Measurements from ENCODE around the gene PPP1R1C. TPM values are rescaled to one million over a fixed set of nuclear protein-coding genes. Genes with fewer than 3 reads are reported as not detected.
A peak's percentile ranks its signal among the peaks of the same experiment; 100 is the strongest.

PPP1R1C gene
- 1 to 10 TPM in 1 of 4 donors, under 1 TPM in 1, not detected in 2; 0.78 to 2.8 TPM for total RNA-seq

- H3K4me1 ChIP-seq = no peaks in the 10 kb centered on the region
- TF ChIP-seq CTCF (IDR thresholded peaks at IDR 0.05) (no peak), POLR2A (IDR thresholded peaks at IDR 0.05) (no peak)
- no peak within 1 kb of the TSS for H3K27ac ChIP-seq
- H3K4me3 ChIP-seq (replicated peaks in 1 of 3) = no peak within 1 kb of the TSS
- no peak for DNase-seq
- H3K27me3 ChIP-seq = no peaks in the 10 kb centered on the region
- H3K36me3 ChIP-seq = no peaks in the 10 kb centered on the region
- 64% methylated on average over 8 of the region's 8 CpGs for WGBS, 2 donors
- intact Hi-C loops (cut with DNase I) = no loop called here
- H3K9me3 ChIP-seq = no peaks in the 10 kb centered on the region
Observed at GRCh38 chr2:181985632-181986205, at the start of gene PPP1R1C. PPP1R1C (plus strand) TSS chr2:181985853; CDS start chr2:181986111, 258 bp downstream.

GRCh38 chr2:181937473-181937872 lies 48.2 kb upstream of the PPP1R1C start:
- TF ChIP-seq CTCF (IDR thresholded peaks at IDR 0.05) = no peak
- no peak for TF ChIP-seq POLR2A (IDR thresholded peaks at IDR 0.05)
- intact Hi-C loops (cut with DNase I) = no loop called here
- peak overlapping the region; percentile 6 to 50 (median 21) for H3K27ac ChIP-seq
- H3K36me3 ChIP-seq = no peaks in the 10 kb centered on the region
- WGBS, 2 donors = 6 to 9% methylated on average over 2 of the region's 2 CpGs
- peaks cover 0 to 7% of the 10 kb centered on the region in 2 donors for H3K4me1 ChIP-seq
- no peak overlapping the region for H3K4me3 ChIP-seq (replicated peaks in 1 of 3)
- no peaks in the 10 kb centered on the region for H3K27me3 ChIP-seq
- no peaks in the 10 kb centered on the region for H3K9me3 ChIP-seq
- peak; percentile 59 to 63 for DNase-seq

- Histone ChIP-seq H3K9me3 (no peaks in the 10 kb centered on the region), H3K4me1 (peaks cover 8 to 10% of the 10 kb centered on the region in 2 donors), H3K4me3 (replicated peaks in 1 of 3) (no peak overlapping the region), H3K27ac (peak overlapping the region in 1 of 3 donors; percentile 1), H3K36me3 (no peaks in the 10 kb centered on the region), H3K27me3 (no peaks in the 10 kb centered on the region)
- DNase-seq = no peak
- WGBS, 2 donors = 89 to 96% methylated on average over 2 of the region's 2 CpGs
- TF ChIP-seq CTCF (IDR thresholded peaks at IDR 0.05) (no peak), POLR2A (IDR thresholded peaks at IDR 0.05) (no peak)
- intact Hi-C loops (cut with DNase I) = no loop called here
Observed at GRCh38 chr2:181943411-181944124, 42.1 kb upstream of the PPP1R1C start.

- Histone ChIP-seq H3K4me3 (replicated peaks in 1 of 3) (no peak overlapping the region), H3K27ac (peak overlapping the region in 1 of 3 donors; percentile 1), H3K27me3 (no peaks in the 10 kb centered on the region), H3K9me3 (no peaks in the 10 kb centered on the region), H3K36me3 (no peaks in the 10 kb centered on the region), H3K4me1 (peaks cover 8 to 10% of the 10 kb centered on the region in 2 donors)
- WGBS, 2 donors = 90 to 92% methylated on average over 5 of the region's 5 CpGs
- DNase-seq = no peak
- no peak for TF ChIP-seq CTCF (IDR thresholded peaks at IDR 0.05)
- no peak for TF ChIP-seq POLR2A (IDR thresholded peaks at IDR 0.05)
- intact Hi-C loops (cut with DNase I) = no loop called here
Observed at GRCh38 chr2:181944164-181944913, 41.3 kb upstream of the PPP1R1C start.
